Right lobe of liver (tissue), 6 donors: Measurements from ENCODE around the gene DOK6. TPM values are rescaled to one million over a fixed set of nuclear protein-coding genes. Genes with fewer than 3 reads are reported as not detected.

Experiments
- ATAC-seq, 4 donors: fragments of 200-7000 bp; cut with Tn5 transposase; one replicate each; pipeline ENCODE4 v1.9.1; 2020; ENCODE audit warnings: mild to moderate bottlenecking in 4 of 4, moderate library complexity in 4 of 4
- DNase-seq, 3 donors: peaks; one replicate each; pipeline ENCODE4 v3.0.0-alpha.2; 2020
- H3K27ac ChIP-seq, 3 donors: fragments of 200-600 bp; one replicate each; pipeline ENCODE4 v1.8.0; 2022
- H3K27me3 ChIP-seq, 2 donors: fragments of 200-600 bp; one replicate each; pipeline ENCODE4 v1.8.0; 2022
- H3K36me3 ChIP-seq, 4 donors: fragments of 200-600 bp; sonication (generic) in 1 of 4; one replicate each; pipeline versions ENCODE4 v1.5.1 to v1.8.0; 2017 to 2022; ENCODE audit warnings: control low read depth in 1 of 4
- H3K4me1 ChIP-seq, 4 donors: fragments of 200-600 bp; sonication (generic) in 1 of 4; one replicate each; pipeline versions ENCODE4 v1.5.1 to v1.8.0; 2017 to 2022; ENCODE audit warnings: control low read depth in 1 of 4
- H3K4me3 ChIP-seq, 3 donors: fragments of 200-600 bp; one replicate each; pipeline ENCODE4 v1.8.0; 2022
- H3K9me3 ChIP-seq, 4 donors: fragments of 200-600 bp; sonication (generic) in 1 of 4; one replicate each; pipeline versions ENCODE4 v1.5.1 to v1.8.0; 2017 to 2022; ENCODE audit warnings: control low read depth in 1 of 4
- CTCF ChIP-seq, 4 donors: fragments of 200-600 bp in 3 of 4; fragments of 450-650 bp in 1 of 4; IDR thresholded peaks; one replicate each; pipeline versions ENCODE4 v1.5.1 to v1.8.0; 2016 to 2022; ENCODE audit warnings: antibody characterized with exemption in 4 of 4, mild to moderate bottlenecking in 2 of 4
- POLR2A ChIP-seq: fragments of 450-650 bp; IDR thresholded peaks from one replicate; pipeline ENCODE4 v1.6.1; 2017; ENCODE audit warnings: antibody characterized with exemption, mild to moderate bottlenecking
- WGBS: methylation state at CpG from one replicate; pipeline ENCODE4 v1.1.6; 2018; ENCODE audit warnings: low coverage, low lambda C conversion rate; ENCODE audit not compliant: insufficient coverage; ENCODE audit errors: missing lambda C conversion rate; 5-methylcytosine and 5-hydroxymethylcytosine counted together
- intact Hi-C, 2 donors: fragments of 100-400 bp; cut with DNase I; formaldehyde crosslinking; loops; one replicate each; pipeline versions ENCODE4 v1.11.2 to v1.14.1; 2022
- total RNA-seq, 6 experiments: library from RNA; depleted of rRNA in 2 of 6; stranded (reverse); fragments of >200 nt in 2 of 6; fragmentation: NEBNext Ultra II Directional in 3 of 6; extraction: Animal tissue kit (Norgen Biotek cat#: 25700) in 3 of 6; gene quantifications; one replicate each; pipeline versions ENCODE4 v1.1.0 to v1.2.4, GENCODE V29; 2016 to 2023
- donor health status: DM: no; HTN: yes; CAD: no.
- donor health status: DM: no; HTN: no; CAD: no.
- donor health status: DM: no; HTN: no; CAD: no.
- donor health status: DM: no; HTN: yes; CAD: no.
- donor health status: DM: no; HTN: yes; CAD: no.

Gene DOK6
- total RNA-seq, 6 experiments from 2014 or later, result 0.37 to 2.9 (median 2.1) TPM; not detected in 1

DNA sequence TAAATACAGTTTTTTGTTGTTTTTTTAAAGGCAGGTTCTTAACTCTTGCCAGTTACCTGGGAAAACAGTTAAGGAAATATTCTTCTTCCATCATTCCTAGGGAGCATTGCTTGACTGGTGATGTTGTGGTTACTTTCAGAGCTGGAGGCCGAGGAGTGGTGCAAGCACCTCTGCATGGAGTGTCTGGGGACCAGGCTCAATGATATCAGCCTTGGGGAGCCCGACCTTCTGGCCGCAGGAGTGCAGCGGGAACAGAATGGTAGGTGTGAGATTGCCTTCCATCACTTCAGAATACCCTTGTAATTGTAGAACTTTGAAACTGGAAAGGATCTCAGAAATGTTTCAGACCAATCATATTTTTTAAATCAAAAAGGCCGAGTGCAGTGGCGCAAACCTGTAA is 276.9 kb downstream of the DOK6 start:
- Histone ChIP-seq H3K4me3 (no peak overlapping the region), H3K27ac (no peak overlapping the region), H3K27me3 (no peaks in the 10 kb centered on the region), H3K9me3 (no peaks in the 10 kb centered on the region), H3K36me3 (no peaks in the 10 kb centered on the region), H3K4me1 (no peaks in the 10 kb centered on the region)
- 75% methylated on average over 4 of the region's 6 CpGs for WGBS
- ATAC-seq (no peak), DNase-seq (no peak)
- intact Hi-C loops, result no loop called here
- TF ChIP-seq CTCF (IDR thresholded peaks at IDR 0.05), result no peak

DNA sequence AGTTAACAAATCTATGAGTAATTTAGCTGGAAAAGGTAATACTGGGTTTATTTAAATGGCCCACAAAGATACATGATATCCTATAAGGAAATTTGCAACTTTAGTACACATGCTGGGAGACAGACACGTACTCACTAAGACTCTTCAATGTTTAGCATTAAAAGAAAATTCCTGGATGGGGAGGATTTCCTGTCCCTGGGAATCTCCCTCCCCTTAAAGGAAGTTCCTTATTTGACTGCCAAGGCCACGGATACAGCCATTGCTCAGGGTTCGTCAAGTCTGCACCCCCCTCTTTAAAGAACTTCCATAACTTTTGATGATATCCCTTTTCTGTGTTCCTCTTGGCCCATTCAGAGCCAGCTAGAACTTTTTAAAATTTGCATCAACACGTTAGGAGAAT is 279.4 kb downstream of the DOK6 start:
- DNase-seq (no peak), ATAC-seq (peak in 3 of 4 donors; percentile 18 to 69 (median 67))
- WGBS, result 44% methylated on average over 4 of the region's 4 CpGs
- intact Hi-C loops, result no loop called here
- H3K27me3 ChIP-seq, result no peaks in the 10 kb centered on the region
- no peaks in the 10 kb centered on the region for H3K4me1 ChIP-seq
- TF ChIP-seq POLR2A, result no peak
- no peak for TF ChIP-seq CTCF (IDR thresholded peaks at IDR 0.05)
- H3K9me3 ChIP-seq, result no peaks in the 10 kb centered on the region
- no peak overlapping the region for H3K27ac ChIP-seq
- H3K36me3 ChIP-seq, result no peaks in the 10 kb centered on the region
- H3K4me3 ChIP-seq, result no peak overlapping the region

DNA sequence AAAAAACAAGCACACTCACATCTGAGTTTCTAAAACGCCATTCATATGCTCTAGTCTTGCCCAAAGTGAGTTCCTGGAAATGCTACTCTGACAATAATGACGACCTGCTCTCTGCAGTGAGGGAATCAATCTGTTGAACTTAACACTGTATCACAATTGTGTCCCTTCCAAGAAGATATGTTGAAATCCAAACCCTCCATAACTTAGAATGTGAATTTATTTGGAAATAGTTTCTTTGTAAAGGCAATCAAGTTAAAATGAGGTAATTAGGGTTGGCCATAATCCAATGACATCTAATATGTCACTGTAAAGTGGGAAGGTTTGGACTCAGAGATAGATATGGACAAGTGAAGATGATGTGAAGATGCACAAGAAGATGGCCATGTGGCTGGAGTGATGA is 282.5 kb downstream of the DOK6 start:
- no peaks in the 10 kb centered on the region for H3K9me3 ChIP-seq
- no peak overlapping the region for H3K4me3 ChIP-seq
- H3K27me3 ChIP-seq, result no peaks in the 10 kb centered on the region
- H3K36me3 ChIP-seq, result no peaks in the 10 kb centered on the region
- ATAC-seq (no peak), DNase-seq (no peak)
- intact Hi-C loops, result no loop called here
- no peak overlapping the region for H3K27ac ChIP-seq
- no peaks in the 10 kb centered on the region for H3K4me1 ChIP-seq
- TF ChIP-seq POLR2A (no peak), CTCF (IDR thresholded peaks at IDR 0.05) (no peak)
- WGBS, result 36% methylated on average over 2 of the region's 2 CpGs

DNA sequence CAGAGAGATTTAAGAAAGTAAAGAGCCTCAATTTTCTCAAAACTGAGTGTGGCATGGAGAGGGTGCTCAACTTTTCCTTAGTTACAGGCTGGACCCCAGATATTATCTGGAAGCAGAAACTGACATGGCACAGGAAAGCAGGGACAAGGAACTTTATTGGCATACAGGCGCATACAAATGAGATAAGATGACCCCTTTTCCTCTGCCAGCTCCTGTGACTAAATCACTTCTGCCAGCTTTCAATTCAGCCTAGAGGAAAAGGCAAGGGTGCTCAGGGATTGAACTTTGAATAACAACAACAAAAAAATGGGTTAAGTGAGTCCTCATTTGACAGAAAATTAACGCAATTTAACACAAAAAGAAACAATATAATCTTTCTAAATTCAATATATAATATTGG is 284.1 kb downstream of the DOK6 start:
- intact Hi-C loops, result no loop called here
- DNase-seq (no peak), ATAC-seq (no peak)
- Histone ChIP-seq H3K4me1 (no peaks in the 10 kb centered on the region), H3K27ac (no peak overlapping the region), H3K36me3 (no peaks in the 10 kb centered on the region), H3K27me3 (no peaks in the 10 kb centered on the region), H3K9me3 (no peaks in the 10 kb centered on the region), H3K4me3 (no peak overlapping the region)
- 49% methylated on average over 2 of the region's 2 CpGs for WGBS
- no peak for TF ChIP-seq POLR2A
- no peak for TF ChIP-seq CTCF (IDR thresholded peaks at IDR 0.05)

GRCh38 chr18:69686861-69687260 is 286.2 kb downstream of the DOK6 start:
- intact Hi-C loops, result no loop called here
- H3K36me3 ChIP-seq, result no peaks in the 10 kb centered on the region
- TF ChIP-seq CTCF (IDR thresholded peaks at IDR 0.05), result no peak
- TF ChIP-seq POLR2A, result no peak
- no peak overlapping the region for H3K27ac ChIP-seq
- H3K4me1 ChIP-seq, result no peaks in the 10 kb centered on the region
- H3K4me3 ChIP-seq, result no peak overlapping the region
- ATAC-seq, result no peak
- no peaks in the 10 kb centered on the region for H3K27me3 ChIP-seq
- 0% methylated on average over 1 of the region's 1 CpG for WGBS
- H3K9me3 ChIP-seq, result no peaks in the 10 kb centered on the region
- no peak for DNase-seq
